Measurements from ENCODE around the gene ARMC3. TPM values are rescaled to one million over a fixed set of nuclear protein-coding genes. Genes with fewer than 3 reads are reported as not detected.
"Not testable (repeated sequence)": the region's sequence is repeated elsewhere in the genome, so short reads cannot be mapped to it uniquely, and the experiment has no call there.

ARMC3 gene
- not detected in 2 replicates for polyA plus RNA-seq (2014; cell fraction: cytosol; rRNA removed)
- not detected in 2 replicates for polyA plus RNA-seq (2014; cell fraction: nucleus; rRNA removed)

GRCh38 chr10:22927661-22928403 lies at the start of gene ARMC3:
TSS of gene ARMC3 (plus strand) at chr10:22928053. CDS start at chr10:22931997, 3,944 bp downstream.
- peak; percentile 55 for DNase-seq (ENCODE audit: low spot score)

GRCh38 chr10:22891797-22892196 lies 36.1 kb upstream of the ARMC3 start:
- DNase-seq (ENCODE audit: low spot score), result no peak

GRCh38 chr10:22893781-22894180 lies 34.1 kb upstream of the ARMC3 start:
- DNase-seq (ENCODE audit: low spot score), result no peak

GRCh38 chr10:22894714-22895113 lies 33.1 kb upstream of the ARMC3 start:
- DNase-seq (ENCODE audit: low spot score), result no peak

GRCh38 chr10:22895252-22895651 lies 32.6 kb upstream of the ARMC3 start:
- no peak for DNase-seq (ENCODE audit: low spot score)

GRCh38 chr10:22897371-22897770 lies 30.5 kb upstream of the ARMC3 start:
- DNase-seq (ENCODE audit: low spot score), result no peak

GRCh38 chr10:22899307-22899706 lies 28.5 kb upstream of the ARMC3 start:
- DNase-seq (ENCODE audit: low spot score), result no peak

- DNase-seq (ENCODE audit: low spot score), result no peak
These were observed 28.1 kb upstream of the ARMC3 start for GRCh38 chr10:22899775-22900174.

GRCh38 chr10:22900841-22901601 lies 26.8 kb upstream of the ARMC3 start:
- no peak for DNase-seq (ENCODE audit: low spot score)

- not testable (repeated sequence) for DNase-seq (ENCODE audit: low spot score)
These were observed 25.7 kb upstream of the ARMC3 start for GRCh38 chr10:22902147-22902546.

- DNase-seq (ENCODE audit: low spot score), result no peak
These were observed 24.2 kb upstream of the ARMC3 start for GRCh38 chr10:22903694-22904093.

GRCh38 chr10:22906767-22907166 lies 21.1 kb upstream of the ARMC3 start:
- DNase-seq (ENCODE audit: low spot score), result no peak

- no peak for DNase-seq (ENCODE audit: low spot score)
These were observed 19.0 kb upstream of the ARMC3 start for GRCh38 chr10:22908837-22909236.

- not testable (repeated sequence) for DNase-seq (ENCODE audit: low spot score)
These were observed 18.2 kb upstream of the ARMC3 start for GRCh38 chr10:22909673-22910072.

GRCh38 chr10:22911067-22911466 lies 16.8 kb upstream of the ARMC3 start:
- no peak for DNase-seq (ENCODE audit: low spot score)

GRCh38 chr10:22911889-22912762 lies 15.7 kb upstream of the ARMC3 start:
- DNase-seq (ENCODE audit: low spot score), result no peak

- DNase-seq (ENCODE audit: low spot score), result peak; percentile 18
These were observed 15.0 kb upstream of the ARMC3 start for GRCh38 chr10:22912763-22913384.

- no peak for DNase-seq (ENCODE audit: low spot score)
These were observed 14.3 kb upstream of the ARMC3 start for GRCh38 chr10:22913474-22914092.

- no peak for DNase-seq (ENCODE audit: low spot score)
These were observed 12.5 kb upstream of the ARMC3 start for GRCh38 chr10:22915314-22915713.

GRCh38 chr10:22925088-22925487 lies 2.8 kb upstream of the ARMC3 start:
- no peak for DNase-seq (ENCODE audit: low spot score)

GRCh38 chr10:22927166-22927565 lies 687 bp upstream of the ARMC3 start:
- no peak for DNase-seq (ENCODE audit: low spot score)

Data from SK-N-DZ (cell line).